GM19043 (cell line): ENCODE results near the gene PSMC6.

ENCODE experiments used
- ATAC-seq: cut with Tn5 transposase; IDR thresholded peaks from one replicate; pipeline ENCODE4 v1.9.1; 2021; ENCODE audit warnings: low read depth; ENCODE audit not compliant: unreplicated experiment

Gene PSMC6

GRCh38 chr14:52776816-52777215, 69.8 kb downstream of the PSMC6 start:
- ATAC-seq: no peak
